ENCODE measurements around the gene PPA1.
"Not testable (repeated sequence)": the region's sequence is repeated elsewhere in the genome, so short reads cannot be mapped to it uniquely, and the experiment has no call there.

PPA1 gene

GRCh38 chr10:70233109-70233938 lies at the start of gene PPA1:
Gene PPA1 (minus strand): TSS chr10:70233429. CDS start chr10:70233327, 102 bp downstream.
- DNase-seq, result peak; percentile 97 to 100 (median 99)
- intact Hi-C loops (cut with DNase I), result loop anchor here (5.0 kb wide), 1 partner anchor 149 kb away; the partner anchor contains the start of gene LRRC20

GRCh38 chr10:70281609-70282008 lies 48.4 kb upstream of the PPA1 start:
- intact Hi-C loops (cut with DNase I), result no loop called here
- no peak for DNase-seq

GRCh38 chr10:70280099-70280498 lies 46.9 kb upstream of the PPA1 start:
- no peak for DNase-seq
- intact Hi-C loops (cut with DNase I), result no loop called here

GRCh38 chr10:70277396-70278030 lies 44.3 kb upstream of the PPA1 start:
- no peak for DNase-seq
- intact Hi-C loops (cut with DNase I), result no loop called here

GRCh38 chr10:70274643-70275042 lies 41.4 kb upstream of the PPA1 start:
- intact Hi-C loops (cut with DNase I), result no loop called here
- peak in 28 of 42 donors; percentile 24 to 71 (median 54) for DNase-seq

GRCh38 chr10:70272925-70273316 lies 39.7 kb upstream of the PPA1 start:
- no peak for DNase-seq
- intact Hi-C loops (cut with DNase I), result no loop called here

GRCh38 chr10:70271996-70272924 lies 39.0 kb upstream of the PPA1 start:
- intact Hi-C loops (cut with DNase I), result no loop called here

GRCh38 chr10:70270952-70271351 lies 37.7 kb upstream of the PPA1 start:
- DNase-seq, result no peak

More at GRCh38 chr10:70271996-70272924, 39.0 kb upstream of the PPA1 start:
- peak in 3 of 42 donors; percentile 37 to 50 (median 43) for DNase-seq

GRCh38 chr10:70269741-70270140 lies 36.5 kb upstream of the PPA1 start:
- intact Hi-C loops (cut with DNase I), result no loop called here
- DNase-seq, result no peak

More at GRCh38 chr10:70270952-70271351, 37.7 kb upstream of the PPA1 start:
- intact Hi-C loops (cut with DNase I), result no loop called here

GRCh38 chr10:70268376-70268775 lies 35.1 kb upstream of the PPA1 start:
- intact Hi-C loops (cut with DNase I), result no loop called here
- DNase-seq, result no peak

GRCh38 chr10:70267161-70267933 lies 34.1 kb upstream of the PPA1 start:
- DNase-seq, result no peak
- intact Hi-C loops (cut with DNase I), result no loop called here

- no peak for DNase-seq
- intact Hi-C loops (cut with DNase I), result no loop called here
These were observed 33.5 kb upstream of the PPA1 start for GRCh38 chr10:70266701-70267100.

- DNase-seq, result no peak
These were observed 32.8 kb upstream of the PPA1 start for GRCh38 chr10:70266056-70266455.

GRCh38 chr10:70265032-70265689 lies 31.9 kb upstream of the PPA1 start:
- peak in 33 of 42 donors; percentile 16 to 74 (median 47) for DNase-seq
- intact Hi-C loops (cut with DNase I), result no loop called here

More at GRCh38 chr10:70266056-70266455, 32.8 kb upstream of the PPA1 start:
- intact Hi-C loops (cut with DNase I), result no loop called here

GRCh38 chr10:70260734-70261133 lies 27.5 kb upstream of the PPA1 start:
- no peak for DNase-seq

GRCh38 chr10:70260259-70260658 lies 27.0 kb upstream of the PPA1 start:
- DNase-seq, result no peak
- intact Hi-C loops (cut with DNase I), result no loop called here

More at GRCh38 chr10:70260734-70261133, 27.5 kb upstream of the PPA1 start:
- intact Hi-C loops (cut with DNase I), result no loop called here

GRCh38 chr10:70258216-70258615 lies 25.0 kb upstream of the PPA1 start:
- no peak for DNase-seq
- intact Hi-C loops (cut with DNase I), result no loop called here

GRCh38 chr10:70257816-70258215 lies 24.6 kb upstream of the PPA1 start:
- intact Hi-C loops (cut with DNase I), result not testable (repeated sequence)

More at GRCh38 chr10:70257816-70258215, 24.6 kb upstream of the PPA1 start:
- not testable (repeated sequence) for DNase-seq
